ENCODE measurements around the gene SLC32A1.
A peak's percentile ranks its signal among the peaks of the same experiment; 100 is the strongest.

Gene SLC32A1, protein sequence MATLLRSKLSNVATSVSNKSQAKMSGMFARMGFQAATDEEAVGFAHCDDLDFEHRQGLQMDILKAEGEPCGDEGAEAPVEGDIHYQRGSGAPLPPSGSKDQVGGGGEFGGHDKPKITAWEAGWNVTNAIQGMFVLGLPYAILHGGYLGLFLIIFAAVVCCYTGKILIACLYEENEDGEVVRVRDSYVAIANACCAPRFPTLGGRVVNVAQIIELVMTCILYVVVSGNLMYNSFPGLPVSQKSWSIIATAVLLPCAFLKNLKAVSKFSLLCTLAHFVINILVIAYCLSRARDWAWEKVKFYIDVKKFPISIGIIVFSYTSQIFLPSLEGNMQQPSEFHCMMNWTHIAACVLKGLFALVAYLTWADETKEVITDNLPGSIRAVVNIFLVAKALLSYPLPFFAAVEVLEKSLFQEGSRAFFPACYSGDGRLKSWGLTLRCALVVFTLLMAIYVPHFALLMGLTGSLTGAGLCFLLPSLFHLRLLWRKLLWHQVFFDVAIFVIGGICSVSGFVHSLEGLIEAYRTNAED

DNA sequence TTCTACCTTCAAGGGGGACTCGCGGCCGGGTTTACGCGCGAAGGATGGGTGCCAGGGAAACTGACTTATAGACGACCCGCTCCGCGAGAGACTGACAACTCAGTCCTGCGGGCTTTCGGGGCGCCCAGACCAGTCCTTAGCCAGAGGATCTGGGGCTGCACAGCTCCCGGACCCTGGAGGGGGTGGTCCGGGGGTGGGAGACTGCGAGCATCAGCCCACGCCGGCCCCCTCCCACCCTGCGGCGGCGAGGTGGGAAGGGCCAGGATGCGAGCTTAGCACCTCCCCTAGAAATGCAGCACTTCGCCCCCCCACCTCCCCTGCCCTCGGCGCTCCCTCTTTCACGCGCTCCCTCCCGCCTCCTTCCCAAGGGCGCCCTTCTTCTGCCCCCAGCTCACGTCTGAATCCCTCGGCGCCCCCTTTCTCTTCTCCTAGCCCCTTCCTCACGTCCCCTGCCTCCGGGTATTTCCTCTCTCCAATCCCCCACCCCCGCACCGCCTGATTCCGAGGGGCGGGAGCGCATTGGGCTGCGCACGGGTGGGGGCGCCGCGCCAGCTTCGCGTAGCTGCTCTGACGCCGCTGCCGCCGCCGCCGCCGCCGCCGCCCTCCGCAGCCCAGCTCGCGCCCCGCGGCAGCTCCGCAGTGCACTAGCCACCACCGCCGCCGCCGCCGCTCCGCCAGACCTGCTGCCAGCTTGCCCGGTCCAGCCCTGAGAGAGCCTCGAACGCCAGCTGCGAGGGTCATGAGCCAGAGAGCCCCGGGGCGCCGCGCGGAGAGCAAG, at the start of gene SLC32A1:
TSS of gene SLC32A1 (plus strand) at position 639 of the 778 bp plus-strand sequence. CDS start 239 bp downstream, outside the sequence.
- DNase-seq (ENCODE audit: low read depth, low spot score): peak; percentile 16

DNA sequence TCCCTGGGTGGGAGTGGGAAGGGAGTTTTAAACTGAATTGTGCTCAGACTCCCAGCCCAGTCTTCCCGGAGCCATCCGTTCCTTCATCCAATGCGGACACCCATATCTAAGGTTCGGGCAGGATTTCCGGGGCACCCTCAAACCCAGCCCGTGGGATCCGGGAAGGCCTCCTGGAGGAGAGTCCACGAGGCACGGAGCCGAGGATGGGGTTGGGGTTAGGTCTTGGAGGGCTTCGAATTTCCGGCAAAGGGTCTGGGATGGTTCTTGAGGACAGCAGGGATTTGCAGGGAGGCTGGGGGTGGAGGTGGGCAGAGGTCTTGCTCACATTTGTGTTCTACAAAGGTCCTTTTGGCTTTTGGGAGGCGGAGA, 49.5 kb upstream of the SLC32A1 start:
- DNase-seq (ENCODE audit: low read depth, low spot score): no peak

DNA sequence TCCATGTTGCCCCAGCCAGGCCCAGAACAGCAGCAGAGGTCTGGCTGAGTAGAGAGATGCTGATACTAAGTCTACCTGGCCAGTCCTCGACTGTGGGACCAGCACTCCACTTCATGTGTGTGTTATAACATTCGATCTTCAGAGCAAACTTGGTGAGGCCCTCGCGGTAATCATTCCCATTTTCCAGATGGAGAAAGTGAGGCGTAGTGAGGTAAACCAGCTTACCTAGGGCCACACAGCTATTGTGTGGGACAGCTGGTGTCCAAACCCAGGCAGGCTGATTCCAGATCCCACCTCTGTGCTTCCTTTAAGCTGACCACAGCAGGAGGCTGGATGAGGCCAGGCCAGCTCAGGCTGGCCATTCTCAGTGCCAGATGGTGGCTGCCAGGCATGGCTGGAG, 47.7 kb upstream of the SLC32A1 start:
- no peak for DNase-seq (ENCODE audit: low read depth, low spot score)

DNA sequence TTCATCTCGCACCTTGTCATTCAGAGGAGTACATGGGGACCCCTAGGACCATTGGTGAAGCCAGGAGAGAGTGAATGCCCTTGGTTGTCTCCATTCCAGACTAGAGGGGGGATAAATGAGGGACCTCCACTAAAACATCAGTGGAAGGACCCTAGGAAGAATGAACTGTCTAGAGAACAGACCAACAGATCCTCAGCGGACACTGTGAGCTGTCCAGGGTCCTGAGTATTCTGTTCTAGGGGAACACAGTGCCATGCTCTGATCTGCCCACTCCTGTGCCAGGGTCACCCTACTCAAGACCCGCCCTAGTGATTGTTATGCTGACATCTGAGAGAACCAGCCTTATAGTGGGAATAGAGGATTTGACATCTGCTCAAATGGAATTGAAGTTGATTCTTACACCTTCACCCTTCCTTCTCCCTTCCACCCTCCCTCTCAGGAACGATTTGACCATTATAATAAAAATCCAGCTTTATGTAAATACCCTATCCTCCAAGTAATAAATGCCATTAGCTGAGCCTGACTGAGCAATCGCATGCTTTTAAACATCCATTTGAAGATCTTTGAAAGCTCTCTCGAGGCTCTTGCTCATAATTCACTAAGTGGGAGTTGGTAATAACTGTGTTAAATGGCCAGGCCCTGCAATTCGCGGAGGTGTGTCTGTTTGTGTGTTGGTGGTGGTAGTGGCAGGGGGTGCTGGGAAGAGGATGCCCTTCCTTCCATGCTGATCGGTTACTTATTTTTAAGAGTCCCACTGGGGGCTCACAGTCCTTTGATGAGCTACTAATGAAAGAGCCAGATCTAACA, 43.6 kb upstream of the SLC32A1 start:
- DNase-seq (ENCODE audit: low read depth, low spot score): peak; percentile 72

DNA sequence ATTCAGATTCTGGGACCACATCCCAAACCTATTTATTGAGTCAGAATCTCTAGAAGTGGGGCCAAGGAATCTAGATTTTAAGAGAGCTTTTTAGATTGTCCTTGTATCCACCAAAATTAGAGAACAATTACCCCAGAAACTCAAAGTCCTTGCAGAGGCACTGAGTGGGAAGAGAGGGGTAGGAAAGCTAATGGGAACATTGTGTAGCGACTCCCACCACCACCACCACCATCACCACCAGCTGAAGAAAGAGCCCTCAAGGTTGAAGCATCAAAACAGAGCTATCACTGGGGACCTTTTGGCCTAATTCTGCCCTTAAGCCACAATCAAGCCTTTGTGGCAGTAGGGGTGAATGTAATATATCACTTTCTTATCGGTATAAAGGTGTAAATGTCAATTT, 39.0 kb upstream of the SLC32A1 start:
- DNase-seq (ENCODE audit: low read depth, low spot score): no peak

DNA sequence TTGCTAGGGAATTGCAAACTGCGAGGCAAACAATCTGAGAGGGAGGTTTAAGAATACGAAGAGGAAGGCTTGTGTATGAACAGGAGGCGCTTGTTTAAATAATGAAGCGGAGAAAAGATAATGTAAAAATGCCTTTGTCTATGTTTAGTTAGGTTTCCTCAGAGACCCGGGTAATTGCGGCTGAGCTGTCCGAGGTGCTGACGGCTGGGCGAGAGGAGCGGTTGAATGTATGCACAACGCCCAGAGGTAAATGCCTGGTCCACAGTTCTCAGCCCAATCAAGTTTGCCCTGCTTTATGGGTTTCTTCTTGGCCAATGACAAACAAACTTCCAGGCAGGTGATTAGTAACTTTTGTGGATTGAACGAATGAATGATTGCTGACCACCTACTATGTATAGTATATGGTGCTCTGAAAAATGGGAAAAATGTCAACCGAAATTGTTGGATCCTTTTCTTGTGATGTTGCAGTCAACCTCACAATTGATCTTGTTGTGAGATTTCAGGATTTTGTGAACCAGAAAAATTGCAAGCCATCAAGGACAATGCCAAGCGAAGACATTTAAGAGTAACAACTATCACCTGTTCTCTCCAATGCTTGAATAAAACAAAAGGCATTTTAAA, 38.3 kb upstream of the SLC32A1 start:
- peak; percentile 81 for DNase-seq (ENCODE audit: low read depth, low spot score)

DNA sequence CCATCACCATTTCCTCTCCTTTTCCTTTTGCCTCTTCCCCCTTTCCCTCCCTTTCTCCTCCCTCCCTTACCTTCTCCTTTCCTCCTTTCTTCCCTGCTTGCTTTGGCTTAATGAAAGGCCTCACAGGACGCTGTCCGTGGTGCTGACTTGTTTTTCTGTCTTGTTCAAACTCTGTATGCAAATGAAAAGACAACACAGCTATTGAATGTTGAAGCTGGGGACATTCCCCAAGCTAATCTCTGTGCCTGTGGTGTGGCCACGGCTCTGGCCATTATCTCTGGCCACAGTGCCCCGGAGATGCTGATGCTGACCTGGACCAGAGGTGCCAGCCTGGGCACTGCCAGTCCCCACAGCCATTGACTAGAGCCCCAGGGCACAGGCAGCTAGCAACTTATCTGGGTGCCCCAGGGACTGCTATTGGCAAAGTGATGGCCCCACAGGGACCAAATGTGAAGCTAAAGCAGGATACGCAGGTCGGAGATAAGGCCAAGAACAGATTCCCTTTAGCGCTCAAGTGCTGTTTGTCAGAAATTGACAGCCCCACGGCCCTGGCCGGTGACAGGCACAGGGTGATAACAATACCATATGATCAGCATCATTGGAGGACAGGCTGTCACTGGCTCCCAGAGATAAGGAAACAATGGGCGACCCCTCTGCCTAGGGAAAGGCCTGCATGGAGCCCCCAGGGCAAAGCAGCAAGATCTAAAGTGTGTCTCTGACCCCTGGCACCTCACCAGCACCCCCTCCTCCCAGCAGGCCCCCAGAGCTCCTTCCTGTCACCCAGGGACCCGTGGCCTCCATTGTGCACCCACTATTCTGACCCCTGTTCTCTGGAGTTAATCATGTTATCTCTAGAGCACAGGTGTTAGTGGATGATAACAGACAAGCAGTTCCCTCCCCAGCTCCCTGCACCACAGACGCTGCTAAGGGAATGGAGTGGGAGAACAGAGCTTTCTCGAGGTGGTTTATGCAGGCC, 31.6 kb upstream of the SLC32A1 start:
- peak; percentile 88 for DNase-seq (ENCODE audit: low read depth, low spot score)

DNA sequence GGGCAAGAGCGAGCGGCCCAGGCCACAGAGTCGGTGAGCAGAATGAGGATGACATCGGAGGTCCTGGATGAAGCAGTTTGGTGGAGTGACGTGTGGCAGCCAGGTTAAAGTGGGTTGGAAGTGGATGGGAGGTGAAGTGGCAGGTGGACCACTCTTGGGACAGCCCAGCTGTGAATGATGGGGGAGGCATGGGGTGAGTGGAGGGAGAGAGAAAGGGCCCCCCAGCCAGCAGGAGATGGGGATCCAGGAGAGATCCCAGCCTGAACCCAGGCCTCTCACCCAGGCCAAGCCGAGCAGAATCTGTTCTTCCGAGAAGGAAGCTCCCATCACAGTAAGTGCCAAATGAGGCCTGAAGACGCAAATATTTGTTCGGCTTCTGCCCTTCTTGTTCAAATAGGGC, 27.0 kb upstream of the SLC32A1 start:
- no peak for DNase-seq (ENCODE audit: low read depth, low spot score)

DNA sequence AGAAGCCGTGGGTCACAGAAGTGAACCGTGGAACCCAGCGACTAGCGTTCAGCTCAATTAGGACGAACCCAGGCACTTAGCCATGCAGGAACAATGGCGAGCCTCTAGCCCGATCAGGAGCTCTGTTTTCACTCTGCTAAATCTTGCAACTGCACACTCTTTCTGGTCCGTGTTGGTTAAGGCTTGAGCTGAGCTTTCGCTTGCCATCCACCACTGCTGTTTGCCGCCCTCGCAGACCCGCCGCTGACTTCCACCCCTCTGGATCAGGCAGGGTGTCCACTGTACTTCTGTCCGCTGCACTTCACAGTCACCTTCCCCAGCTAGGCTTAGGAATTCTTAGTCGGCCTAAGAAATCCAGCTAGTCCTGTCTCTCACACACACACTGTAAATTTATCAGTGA, 25.7 kb upstream of the SLC32A1 start:
- no peak for DNase-seq (ENCODE audit: low read depth, low spot score)

DNA sequence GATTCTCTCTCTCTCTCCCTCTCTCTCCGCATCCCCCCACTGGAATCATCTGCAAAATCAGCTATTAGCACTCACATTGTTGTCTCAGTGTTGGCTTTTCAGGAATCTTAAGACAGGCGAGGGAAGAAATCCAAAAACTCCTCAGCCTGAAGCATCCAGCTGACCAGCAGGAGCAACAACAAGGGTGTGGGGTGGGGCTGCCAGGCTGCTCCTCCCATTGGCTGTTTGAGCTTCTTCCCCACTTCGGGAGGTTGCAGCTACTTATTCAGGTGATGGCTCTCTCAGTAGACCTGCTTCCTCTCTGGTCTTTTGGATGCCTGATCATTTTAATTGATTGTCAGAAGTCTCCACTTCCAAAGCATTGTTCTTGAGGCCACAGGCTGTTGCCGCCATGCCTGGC, 24.1 kb upstream of the SLC32A1 start:
- DNase-seq (ENCODE audit: low read depth, low spot score): no peak

DNA sequence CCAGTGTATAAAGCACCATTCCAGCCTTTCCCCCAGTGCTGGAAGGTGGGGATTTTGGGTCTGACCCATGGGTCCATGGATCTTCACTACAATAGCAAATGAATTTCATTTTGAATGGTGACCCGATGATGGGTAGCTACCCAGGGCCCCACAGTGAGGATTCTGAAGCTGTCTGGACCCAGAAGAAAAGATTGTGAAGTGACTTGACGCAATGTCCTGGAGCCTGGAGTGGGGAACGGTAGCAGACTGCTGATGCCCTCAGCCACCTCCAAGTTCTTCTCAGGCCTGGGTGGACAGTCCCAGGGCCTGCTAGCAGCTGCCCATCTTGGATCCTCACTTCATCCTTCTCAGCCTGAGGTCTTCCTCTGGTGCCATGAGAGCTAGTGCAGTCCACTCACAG, 23.4 kb upstream of the SLC32A1 start:
- no peak for DNase-seq (ENCODE audit: low read depth, low spot score)

DNA sequence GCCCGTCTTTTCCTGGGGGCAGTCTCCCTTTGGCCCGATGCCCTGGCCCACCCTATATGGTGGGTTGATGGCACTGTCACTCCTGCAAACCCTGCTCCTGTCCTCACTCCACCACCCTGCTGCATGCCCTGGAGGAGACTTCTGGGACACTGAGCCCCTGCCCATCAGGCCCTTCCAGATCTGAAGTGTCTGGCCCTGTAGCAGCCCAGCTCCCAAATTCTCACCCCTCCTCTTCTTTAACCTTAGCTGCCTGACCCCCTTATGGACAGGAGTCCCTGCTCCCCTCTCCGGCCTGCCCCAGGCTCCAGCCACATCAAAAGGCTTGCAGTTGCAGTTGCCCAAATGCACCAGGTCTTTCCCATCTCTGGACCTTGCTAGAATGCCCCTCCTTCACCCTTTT, 20.8 kb upstream of the SLC32A1 start:
- no peak for DNase-seq (ENCODE audit: low read depth, low spot score)

DNA sequence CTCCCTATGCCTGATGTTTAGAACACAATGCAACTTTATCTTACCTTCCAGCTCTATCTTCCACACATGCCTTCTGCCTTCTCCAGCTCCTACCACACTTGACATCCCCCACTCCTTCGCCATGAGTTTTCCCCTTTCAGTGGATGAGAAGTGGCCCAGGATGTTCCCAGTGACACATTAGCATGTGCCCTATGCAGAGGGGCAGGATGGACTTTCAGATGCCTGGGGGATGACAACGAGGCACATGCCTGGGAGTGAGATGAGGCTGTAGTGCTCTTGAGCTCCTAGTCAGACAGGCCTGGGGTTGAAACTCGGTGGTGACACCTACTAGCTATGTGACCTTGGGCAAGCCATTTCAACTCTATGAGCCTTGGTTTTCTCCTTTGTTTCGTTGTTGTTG, 20.1 kb upstream of the SLC32A1 start:
- no peak for DNase-seq (ENCODE audit: low read depth, low spot score)

DNA sequence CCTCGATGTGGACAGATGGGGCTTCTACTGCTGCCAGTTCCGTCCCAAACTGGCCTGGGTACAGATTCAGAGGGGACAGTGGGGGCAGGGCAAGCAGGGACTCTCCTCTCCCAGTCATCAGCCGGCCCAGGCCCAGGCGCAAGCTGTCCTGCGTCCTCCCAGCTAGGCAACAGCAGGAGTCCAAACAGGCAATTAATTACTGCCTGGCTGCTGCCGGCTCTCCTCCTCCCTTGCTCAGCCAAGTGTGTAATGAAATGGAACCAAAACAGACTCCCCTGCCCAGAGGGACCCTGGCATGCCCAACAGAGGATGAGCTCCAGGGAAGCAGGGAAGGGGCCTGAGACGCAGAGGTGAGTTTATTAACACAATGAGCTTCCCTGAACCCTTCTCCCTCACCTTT, 17.8 kb upstream of the SLC32A1 start:
- DNase-seq (ENCODE audit: low read depth, low spot score): no peak

DNA sequence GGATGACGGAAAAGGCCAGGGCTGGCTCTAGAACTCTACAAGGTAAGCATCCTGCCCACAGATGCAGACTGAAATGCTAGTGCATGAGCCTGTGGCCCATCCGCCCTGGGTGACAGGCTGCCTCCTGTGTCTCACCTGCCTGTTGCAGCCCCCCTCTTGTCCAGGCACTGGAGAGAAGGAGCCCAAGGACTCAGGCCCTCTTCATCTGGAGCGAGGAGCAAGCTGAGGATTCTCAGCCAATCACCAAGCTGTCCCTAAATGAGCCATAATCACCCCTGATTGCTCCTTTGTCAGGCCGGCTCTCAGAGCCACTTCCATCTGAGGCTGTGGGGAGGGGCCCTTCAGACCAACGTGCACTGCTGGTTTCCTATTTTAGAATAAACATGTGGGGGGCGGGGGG, 10.0 kb upstream of the SLC32A1 start:
- no peak for DNase-seq (ENCODE audit: low read depth, low spot score)

DNA sequence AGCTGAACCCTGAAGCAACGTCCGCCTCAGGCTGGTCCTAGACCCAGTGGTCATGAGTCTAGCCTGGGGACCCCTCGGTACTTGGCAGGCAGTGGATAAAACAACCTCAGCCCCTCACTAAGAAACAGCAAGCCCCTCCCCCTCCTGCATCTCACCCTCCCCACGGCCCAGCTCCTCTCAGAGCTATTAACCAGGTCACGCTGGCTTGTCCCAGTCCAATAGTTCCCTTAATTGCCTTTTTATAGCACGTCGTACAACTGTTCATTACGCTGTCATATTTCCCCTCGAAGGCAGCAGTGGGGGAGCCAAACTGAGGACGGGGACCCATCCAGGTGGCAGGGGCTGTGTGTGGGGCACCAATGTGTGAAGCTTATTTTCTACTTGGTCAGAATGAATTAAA, 8.6 kb upstream of the SLC32A1 start:
- DNase-seq (ENCODE audit: low read depth, low spot score): no peak

DNA sequence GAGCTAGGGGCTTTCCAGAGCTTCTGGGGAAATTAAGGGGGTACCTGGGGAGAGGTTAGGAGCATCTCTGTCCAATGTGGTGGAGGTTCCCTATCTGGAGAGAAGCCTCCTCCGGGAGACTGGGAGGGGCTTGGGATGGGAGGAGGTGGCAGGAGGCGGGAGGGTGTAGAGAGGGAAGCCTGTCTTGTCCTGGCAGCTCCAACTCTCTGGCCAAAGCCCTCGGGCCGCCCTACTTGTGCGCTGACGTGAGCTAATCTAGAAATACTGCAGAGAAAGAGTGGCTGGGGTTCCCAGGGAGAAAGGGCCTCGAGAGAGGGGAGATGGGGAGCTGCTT, 1.6 kb upstream of the SLC32A1 start:
- no peak for DNase-seq (ENCODE audit: low read depth, low spot score)

DNA sequence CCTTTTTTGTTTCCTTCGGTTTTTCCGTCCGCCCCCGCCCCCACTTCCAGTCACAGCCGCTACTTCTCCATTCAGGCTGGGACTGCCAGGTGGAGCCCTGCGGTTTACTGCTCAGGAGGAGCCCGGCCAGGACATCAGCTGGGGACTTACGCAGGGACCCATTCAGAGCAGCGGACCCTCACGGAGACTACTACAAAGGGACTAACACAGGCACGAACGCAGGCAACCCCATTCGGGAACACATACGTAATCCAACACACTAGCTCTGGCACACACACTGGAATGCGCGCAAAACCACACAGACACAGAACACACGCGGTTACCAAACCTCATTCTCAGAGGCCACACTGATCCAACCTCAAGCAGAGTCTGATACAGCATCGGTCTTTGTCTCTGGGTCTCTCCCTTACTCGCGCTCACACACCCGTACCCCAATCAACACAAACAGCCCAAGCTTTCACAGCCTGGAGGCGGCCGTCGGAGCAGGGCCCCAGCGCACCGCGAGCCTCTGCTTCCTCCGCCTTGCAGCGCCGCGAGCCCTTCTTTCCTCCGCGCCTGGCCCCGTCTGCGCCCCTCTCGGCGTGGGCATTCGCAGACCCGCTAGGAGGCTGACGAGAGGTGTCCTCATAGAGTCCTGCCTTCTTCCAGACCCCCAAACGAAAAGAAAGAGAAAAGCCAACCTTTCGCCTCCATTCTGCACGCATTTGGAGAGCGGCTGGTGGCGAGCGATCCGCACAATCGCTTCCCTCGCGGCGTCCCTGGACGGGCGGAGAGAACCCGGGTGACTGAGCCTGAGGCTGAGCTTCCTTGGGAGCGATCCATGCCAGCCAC, 1.1 kb upstream of the SLC32A1 start:
- peak; percentile 64 for DNase-seq (ENCODE audit: low read depth, low spot score)

DNA sequence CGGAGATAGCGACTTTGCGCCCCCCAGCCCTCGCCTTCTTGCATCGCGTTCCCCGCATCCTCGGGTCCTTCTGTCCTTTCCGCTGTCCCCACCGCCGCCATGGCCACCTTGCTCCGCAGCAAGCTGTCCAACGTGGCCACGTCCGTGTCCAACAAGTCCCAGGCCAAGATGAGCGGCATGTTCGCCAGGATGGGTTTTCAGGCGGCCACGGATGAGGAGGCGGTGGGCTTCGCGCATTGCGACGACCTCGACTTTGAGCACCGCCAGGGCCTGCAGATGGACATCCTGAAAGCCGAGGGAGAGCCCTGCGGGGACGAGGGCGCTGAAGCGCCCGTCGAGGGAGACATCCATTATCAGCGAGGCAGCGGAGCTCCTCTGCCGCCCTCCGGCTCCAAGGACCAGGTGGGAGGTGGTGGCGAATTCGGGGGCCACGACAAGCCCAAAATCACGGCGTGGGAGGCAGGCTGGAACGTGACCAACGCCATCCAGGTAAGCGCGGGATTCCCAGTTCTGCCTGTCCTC, 401 bp downstream of the SLC32A1 start:
- DNase-seq (ENCODE audit: low read depth, low spot score): no peak
